Choroid plexus epithelial cell (primary cell): ENCODE data around the gene MCC.

ENCODE experiments used
- DNase-seq: peaks from one replicate; pipeline ENCODE4 v3.0.0-alpha.2; 2010; ENCODE audit warnings: low read depth
- H3K4me3 ChIP-seq: 2 replicates; pipeline ENCODE4 v1.5.1; 2011; ENCODE audit warnings: low read depth, mild to moderate bottlenecking, control low read depth, low read length, moderate library complexity
- CTCF ChIP-seq: conservative IDR thresholded peaks from 2 replicates; pipeline ENCODE4 v1.5.1; 2011; ENCODE audit warnings: low read depth, mild to moderate bottlenecking, control low read depth, inconsistent platforms, low read length, moderate library complexity

MCC gene

GRCh38 chr5:113219695-113220094 lies 268.6 kb downstream of the MCC start:
- no peak overlapping the region for H3K4me3 ChIP-seq
- no peak for DNase-seq
- no peak for TF ChIP-seq CTCF

- TF ChIP-seq CTCF, result no peak
- no peak overlapping the region for H3K4me3 ChIP-seq
- DNase-seq, result no peak
Observed at GRCh38 chr5:113218906-113219517, 269.2 kb downstream of the MCC start.

- H3K4me3 ChIP-seq, result no peak overlapping the region
- TF ChIP-seq CTCF, result no peak
- DNase-seq, result no peak
Observed at GRCh38 chr5:113218200-113218599, 270.1 kb downstream of the MCC start.

- DNase-seq, result no peak
- H3K4me3 ChIP-seq, result no peak overlapping the region
- TF ChIP-seq CTCF, result no peak
Observed at GRCh38 chr5:113217619-113218184, 270.6 kb downstream of the MCC start.

GRCh38 chr5:113216545-113216944 lies 271.7 kb downstream of the MCC start:
- no peak overlapping the region for H3K4me3 ChIP-seq
- no peak for TF ChIP-seq CTCF
- no peak for DNase-seq

- H3K4me3 ChIP-seq, result no peak overlapping the region
- TF ChIP-seq CTCF, result no peak
- DNase-seq, result peak; percentile 78
Observed at GRCh38 chr5:113215401-113216060, 272.7 kb downstream of the MCC start.
